Neuron (in vitro differentiated cells): ENCODE measurements around the gene CCZ1.
"Not testable (repeated sequence)": the region's sequence is repeated elsewhere in the genome, so short reads cannot be mapped to it uniquely, and the experiment has no call there.

Experiments
- H2AFZ ChIP-seq: one replicate; pipeline ENCODE4 v1.6.1; 2013; ENCODE audit warnings: low read depth, mild to moderate bottlenecking, inconsistent platforms, low read length, moderate library complexity
- H3K27me3 ChIP-seq: one replicate; pipeline ENCODE4 v1.6.1; 2013; ENCODE audit warnings: low read length; ENCODE audit not compliant: insufficient read depth
- H3K36me3 ChIP-seq: one replicate; pipeline ENCODE4 v1.6.1; 2013; ENCODE audit warnings: low read length; ENCODE audit not compliant: insufficient read depth
- H3K4me1 ChIP-seq: one replicate; pipeline ENCODE4 v1.6.1; 2013; ENCODE audit warnings: low read length; ENCODE audit not compliant: insufficient read depth
- H3K4me3 ChIP-seq: 2 replicates; pipeline ENCODE4 v1.5.1; 2013; ENCODE audit warnings: mild to moderate bottlenecking, low read length, moderate library complexity
- H3K9me3 ChIP-seq: one replicate; pipeline ENCODE4 v1.6.1; 2013; ENCODE audit warnings: low read length

CCZ1 gene

GRCh38 chr7:5930290-5930689 lies 31.8 kb downstream of the CCZ1 start:
- not testable (repeated sequence) for H3K27me3 ChIP-seq, H3K9me3 ChIP-seq, H3K4me3 ChIP-seq, H3K36me3 ChIP-seq, H2AFZ ChIP-seq, H3K4me1 ChIP-seq

GRCh38 chr7:5931250-5931649 lies 32.7 kb downstream of the CCZ1 start:
- not testable (repeated sequence) for H3K36me3 ChIP-seq, H2AFZ ChIP-seq, H3K27me3 ChIP-seq, H3K9me3 ChIP-seq, H3K4me3 ChIP-seq, H3K4me1 ChIP-seq

GRCh38 chr7:5931905-5932644 lies 33.5 kb downstream of the CCZ1 start:
- not testable (repeated sequence) for H3K4me1 ChIP-seq, H3K4me3 ChIP-seq, H3K36me3 ChIP-seq, H3K9me3 ChIP-seq, H3K27me3 ChIP-seq, H2AFZ ChIP-seq

DNA sequence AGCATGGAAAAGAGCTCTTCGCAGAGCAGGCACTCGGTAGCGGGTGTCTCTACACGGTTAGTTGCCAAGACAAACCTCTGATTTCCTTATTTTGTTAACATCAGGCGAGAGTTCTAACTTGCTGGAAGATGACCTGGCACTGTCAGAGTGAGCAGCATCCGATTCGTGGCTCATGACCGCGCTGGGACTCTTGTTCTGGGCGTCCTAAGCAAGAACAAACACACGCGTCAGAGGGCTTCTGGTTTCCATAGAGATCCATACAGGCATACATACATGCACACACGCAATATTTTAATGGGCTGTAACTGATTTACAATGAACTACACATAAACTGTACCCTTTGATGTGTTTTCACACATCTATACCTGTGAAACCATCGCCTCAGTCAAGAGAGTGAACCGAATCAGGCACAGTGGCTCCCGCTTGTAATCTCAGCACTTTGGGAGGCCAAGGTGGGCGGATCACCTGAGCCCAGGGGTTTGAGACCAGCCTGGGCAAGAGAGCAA lies 36.5 kb downstream of the CCZ1 start:
- H3K4me1 ChIP-seq, H3K4me3 ChIP-seq, H3K27me3 ChIP-seq, H3K9me3 ChIP-seq, H2AFZ ChIP-seq, H3K36me3 ChIP-seq: not testable (repeated sequence)

DNA sequence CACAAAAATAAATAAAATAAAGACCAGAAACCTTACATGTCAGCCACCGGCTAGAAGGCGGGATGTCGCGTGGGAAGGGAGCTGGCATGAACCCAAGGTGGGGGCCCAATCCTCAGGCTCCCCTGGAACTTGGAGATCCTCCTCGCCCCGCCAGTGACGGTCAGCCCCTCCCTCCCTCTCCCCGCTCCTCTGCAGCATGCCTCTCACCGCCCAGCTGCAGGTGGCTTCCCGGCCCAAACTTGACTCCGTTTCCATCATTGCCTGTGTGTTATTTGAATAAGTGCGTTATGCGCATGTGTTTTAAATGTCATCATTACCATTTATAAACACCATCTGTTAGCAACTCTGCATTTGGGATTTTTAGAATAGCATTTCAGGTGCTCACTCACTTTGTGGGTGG lies 64.7 kb downstream of the CCZ1 start:
- not testable (repeated sequence) for H3K4me1 ChIP-seq, H3K9me3 ChIP-seq, H3K36me3 ChIP-seq, H3K27me3 ChIP-seq, H2AFZ ChIP-seq, H3K4me3 ChIP-seq

DNA sequence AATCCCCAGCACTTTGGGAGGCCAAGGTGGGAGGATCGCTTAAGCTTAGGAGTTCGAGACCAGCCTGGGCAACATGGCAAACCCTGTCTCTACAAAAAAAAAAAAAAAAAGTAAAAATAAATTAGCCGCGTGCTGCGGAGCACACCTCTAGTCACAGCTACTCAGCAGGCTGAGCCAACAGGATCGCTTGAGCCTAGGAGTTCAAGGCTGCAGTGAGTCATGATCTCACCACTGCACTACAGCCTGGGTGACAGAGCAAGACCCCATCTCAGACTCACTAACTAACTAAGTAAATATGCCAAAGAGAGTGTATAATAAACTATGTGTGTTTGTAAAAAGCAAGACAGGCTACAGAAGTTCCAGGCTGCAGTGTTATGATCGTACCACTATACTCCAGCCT lies 65.3 kb downstream of the CCZ1 start:
- not testable (repeated sequence) for H2AFZ ChIP-seq, H3K27me3 ChIP-seq, H3K9me3 ChIP-seq, H3K36me3 ChIP-seq, H3K4me1 ChIP-seq, H3K4me3 ChIP-seq

- not testable (repeated sequence) for H3K4me1 ChIP-seq
Observed at GRCh38 chr7:5970347-5970911, 71.9 kb downstream of the CCZ1 start, which contains the start of gene RSPH10B. TSS of gene RSPH10B (minus strand) at chr7:5970689. CDS start at chr7:5967116, 3,573 bp downstream.

DNA sequence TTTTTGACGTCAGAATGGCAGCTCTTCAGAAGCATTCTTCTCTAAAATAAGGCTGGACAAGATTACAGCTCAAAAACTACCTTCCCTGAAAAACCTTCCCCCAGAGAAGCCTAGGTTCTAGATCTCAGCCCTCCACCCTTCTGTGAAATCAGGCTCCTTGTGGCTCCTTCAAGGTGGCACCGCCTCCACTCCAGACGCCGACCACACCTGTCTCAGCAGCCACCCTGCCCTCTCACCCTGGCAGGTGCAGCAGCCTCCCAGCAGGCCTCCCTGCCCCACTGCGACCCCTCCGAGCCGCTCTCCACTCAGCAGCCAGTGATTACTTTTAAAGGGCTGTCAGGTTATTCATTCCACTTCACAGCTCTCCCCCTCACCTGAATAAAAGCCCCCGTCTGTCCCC lies 75.0 kb downstream of the CCZ1 start:
- not testable (repeated sequence) for H3K27me3 ChIP-seq, H3K4me3 ChIP-seq, H3K9me3 ChIP-seq, H3K4me1 ChIP-seq, H2AFZ ChIP-seq, H3K36me3 ChIP-seq

More at GRCh38 chr7:5970347-5970911, 71.9 kb downstream of the CCZ1 start, which contains the start of gene RSPH10B:
- H3K4me3 ChIP-seq, H3K36me3 ChIP-seq, H2AFZ ChIP-seq, H3K9me3 ChIP-seq, H3K27me3 ChIP-seq: not testable (repeated sequence)
